Endometrium (tissue), 2 donors: ENCODE measurements around the gene AUNIP.

Source experiments
- FAIRE-seq: peaks from 2 replicates; lab custom pipeline; 2012; peaks lifted over from hg19 to GRCh38; lab: Jason Lieb, UNC
- donor health status: control.
- donor health status: control.

The AUNIP gene

DNA sequence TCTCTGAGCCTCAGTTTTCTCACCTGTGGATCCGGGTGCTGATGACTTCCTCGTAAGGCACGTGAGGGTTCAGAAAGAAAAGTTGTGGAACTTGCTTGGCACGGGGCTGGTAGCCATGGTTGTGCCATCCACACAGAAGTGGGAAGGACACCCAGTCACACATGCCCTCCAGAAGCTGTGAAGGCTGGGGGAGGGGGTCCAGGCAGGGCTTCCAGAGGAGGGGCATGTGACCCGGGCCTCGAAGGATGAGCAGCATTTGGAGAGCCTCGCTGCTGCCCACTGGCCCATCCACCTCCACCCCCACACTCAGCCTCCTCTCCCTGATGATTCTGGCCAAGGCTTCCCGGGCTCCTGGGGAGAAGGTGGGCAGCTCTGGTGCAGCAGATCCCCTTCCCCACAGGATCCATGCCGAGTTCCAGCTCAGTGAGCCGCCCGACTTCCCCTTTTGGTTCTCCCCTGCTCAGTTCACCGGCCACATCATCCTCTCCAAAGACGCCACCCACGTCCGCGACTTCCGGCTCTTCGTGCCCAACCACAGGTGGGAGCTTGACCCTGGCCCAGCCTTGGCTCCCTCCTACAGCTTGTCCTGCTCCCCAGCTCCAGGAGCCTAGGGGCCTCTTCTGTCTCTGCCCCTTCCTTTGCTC lies 49.9 kb downstream of the AUNIP start:
- FAIRE-seq, result no peak

DNA sequence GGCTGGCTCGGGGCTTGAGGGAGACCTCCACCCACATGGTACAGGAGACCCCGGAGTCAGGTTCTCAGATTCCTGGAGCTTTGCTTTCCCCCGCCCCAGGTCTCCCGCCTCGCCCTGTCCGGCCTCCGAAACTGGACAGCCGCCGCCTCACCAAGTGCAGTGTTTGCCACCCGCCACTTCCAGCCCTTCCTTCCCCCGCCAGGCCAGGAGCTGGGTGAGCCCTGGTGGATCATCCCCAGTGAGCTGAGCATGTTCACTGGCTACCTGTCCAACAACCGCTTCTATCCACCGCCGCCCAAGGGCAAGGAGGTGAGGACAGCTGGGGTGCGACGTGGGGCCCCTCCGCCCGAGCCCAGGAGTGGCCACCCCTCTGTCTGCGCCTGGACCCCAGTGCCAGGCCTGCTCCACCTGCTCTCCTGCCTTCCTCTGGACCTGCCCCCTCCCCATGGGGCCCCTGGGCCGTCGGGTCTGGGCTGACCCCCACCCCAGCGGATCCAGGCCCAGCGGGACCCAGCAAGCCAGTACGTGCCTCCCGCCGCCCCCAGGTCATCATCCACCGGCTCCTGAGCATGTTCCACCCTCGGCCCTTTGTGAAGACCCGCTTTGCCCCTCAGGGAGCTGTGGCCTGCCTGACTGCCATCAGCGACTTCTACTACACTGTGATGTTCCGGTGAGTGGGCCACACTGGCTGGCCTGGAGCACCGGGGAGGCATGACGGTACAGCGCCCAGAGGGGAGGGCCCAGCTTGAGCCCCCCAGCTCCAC lies 50.6 kb downstream of the AUNIP start:
- FAIRE-seq, result no peak

DNA sequence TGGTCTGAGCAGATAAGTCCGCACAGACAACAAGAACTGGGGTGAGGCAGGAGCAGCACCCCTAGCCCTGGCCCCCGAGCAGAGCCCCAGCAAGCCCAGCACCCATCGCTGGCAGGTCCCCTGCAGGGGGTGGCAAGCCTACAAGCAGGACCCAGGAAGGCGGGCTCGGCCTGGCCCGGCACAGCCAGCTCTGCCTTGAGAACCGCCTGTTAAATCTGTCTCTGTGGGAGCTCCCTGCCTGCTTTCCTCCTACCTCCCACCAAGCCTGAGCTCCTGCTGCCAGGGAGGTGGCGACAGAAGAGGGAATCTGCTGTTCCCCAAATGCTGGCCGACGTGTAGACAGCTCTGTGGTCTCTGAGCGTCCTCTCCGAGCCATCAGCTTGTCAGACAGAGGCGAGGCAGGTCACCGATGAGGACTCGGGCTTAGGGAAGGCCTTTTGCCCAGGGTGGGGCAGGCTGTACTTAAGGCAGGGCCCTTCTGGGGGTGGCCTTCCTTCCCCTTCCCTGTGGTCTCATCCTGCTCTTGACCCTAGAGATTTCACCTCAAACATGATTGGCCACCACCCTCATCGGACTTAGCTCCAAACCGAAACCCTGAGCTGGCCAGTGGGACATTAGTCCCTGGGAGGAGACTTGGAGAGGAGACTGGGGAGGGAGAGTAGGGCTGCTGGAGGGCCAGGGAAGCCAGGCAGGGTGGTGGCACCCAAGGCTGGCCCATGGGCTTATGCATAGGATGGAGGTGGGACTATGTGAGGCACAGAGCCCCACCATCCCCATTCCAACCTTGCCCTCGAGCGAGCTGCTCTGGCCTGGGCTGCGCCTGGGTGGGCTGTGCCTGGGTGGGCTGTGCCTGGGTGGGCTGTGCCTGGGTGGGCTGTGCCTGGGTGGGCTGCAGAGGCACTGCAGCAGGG lies 51.5 kb downstream of the AUNIP start:
- no peak for FAIRE-seq

DNA sequence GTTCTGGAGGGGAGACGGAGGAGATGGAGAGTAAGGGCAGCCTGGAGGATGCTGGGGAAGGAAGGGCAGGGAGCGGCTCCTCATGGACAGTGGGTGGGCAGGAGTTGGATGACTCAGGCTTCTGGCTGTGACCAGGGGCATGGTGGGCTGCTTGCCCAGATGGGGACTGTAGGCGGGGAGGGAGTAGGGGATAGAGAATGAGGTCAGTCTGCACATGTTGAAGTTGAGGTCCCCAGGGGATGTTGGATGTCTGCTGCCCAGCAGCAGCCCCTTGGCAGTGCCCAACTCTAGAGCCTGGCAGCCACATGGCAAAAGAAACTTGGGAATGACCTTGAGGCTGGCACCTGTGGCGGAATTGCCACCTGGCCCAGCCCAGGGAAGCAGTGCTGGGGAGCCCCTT lies 52.8 kb downstream of the AUNIP start:
- no peak for FAIRE-seq

DNA sequence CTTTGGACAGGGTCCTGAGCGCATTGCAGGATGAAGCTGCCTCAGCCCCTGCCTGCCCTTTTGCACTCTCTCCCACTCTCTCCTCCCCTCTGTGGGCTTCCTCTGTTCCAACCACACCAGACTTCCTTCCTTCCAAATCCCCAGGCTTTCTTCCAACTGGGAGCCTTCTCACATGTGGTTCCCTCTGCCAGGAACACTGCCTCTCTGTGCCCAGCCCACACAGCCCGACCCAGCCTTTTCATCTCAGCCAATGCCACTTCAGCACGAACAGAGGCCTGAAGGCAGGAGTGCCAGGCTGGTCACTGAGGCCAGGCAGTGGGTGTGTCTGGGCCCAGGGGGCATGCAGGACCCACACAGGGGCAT lies 53.4 kb downstream of the AUNIP start:
- no peak for FAIRE-seq

DNA sequence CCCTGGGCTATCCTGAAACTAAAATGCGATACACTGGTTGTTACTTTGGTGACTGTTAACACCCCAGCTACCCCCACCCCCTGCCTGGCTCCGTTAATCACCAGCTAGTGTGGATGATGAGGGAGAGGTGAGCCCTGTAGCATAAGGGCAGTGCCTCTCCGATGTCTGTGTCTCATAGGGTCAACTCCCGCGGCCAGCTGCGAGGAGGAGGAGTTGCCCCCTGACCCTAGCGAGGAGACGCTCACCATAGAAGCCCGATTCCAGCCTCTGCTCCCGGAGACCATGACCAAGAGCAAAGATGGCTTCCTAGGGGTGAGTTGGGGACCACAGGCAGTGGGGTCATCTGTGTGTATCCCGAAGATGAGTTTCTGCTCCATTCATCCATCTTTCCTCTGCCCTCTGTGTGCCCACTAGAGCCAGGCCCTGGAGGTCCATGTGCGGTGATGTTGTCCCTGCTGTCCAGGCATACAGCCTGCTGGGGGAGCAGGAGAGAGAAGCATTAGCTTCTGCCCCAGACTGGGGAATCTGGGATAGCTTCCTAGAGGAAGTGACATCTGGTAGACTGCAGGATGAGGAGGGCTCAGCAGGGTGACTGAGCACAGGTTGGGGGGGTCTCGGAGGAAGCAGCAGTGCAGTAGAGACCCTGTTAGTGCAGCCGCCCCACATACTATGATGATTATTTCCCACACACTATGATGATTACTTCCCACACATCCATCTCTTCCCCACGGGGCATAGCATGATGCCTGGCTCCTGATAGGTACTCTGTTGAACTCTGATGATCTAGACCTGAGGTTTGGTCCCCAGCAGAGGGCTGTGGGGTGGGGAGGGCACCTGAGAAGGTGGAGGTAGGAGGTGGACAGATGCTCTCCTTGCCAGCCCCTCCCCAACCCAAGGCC lies 54.0 kb downstream of the AUNIP start:
- FAIRE-seq, result no peak

DNA sequence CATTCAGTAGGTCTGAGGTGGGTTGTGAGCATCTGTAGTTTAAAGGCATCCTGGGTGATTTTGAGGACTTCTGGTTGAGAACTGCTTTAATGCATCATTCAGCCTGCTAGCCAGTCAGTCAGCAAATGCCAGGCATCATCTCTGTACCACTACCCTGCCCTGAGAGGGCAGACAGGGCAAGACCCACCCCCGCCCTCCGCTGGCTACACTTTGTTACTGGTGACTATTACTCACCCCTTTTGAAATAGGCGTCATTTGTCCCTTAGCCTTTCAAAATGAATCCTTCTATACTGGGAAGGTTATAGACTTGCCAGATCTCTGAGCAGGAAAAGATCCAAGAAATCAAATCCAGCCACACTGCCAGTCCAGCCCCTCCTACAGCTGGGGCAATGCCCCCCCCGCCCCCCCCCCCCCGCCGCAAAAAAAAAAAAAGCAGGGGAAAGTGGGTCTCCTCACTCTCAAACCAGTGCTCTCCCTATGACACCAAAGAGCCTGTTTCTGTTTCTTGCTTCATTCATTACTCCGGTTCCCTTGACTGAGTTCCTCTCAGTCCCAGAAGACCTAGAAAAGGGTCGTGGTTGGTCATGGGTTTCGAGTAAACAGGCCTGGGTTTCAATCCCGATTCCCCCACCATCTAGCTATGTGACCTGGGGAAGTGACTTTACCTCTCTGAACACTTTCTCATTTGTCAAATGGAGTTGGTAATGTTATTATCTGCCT lies 54.9 kb downstream of the AUNIP start:
- FAIRE-seq, result no peak

DNA sequence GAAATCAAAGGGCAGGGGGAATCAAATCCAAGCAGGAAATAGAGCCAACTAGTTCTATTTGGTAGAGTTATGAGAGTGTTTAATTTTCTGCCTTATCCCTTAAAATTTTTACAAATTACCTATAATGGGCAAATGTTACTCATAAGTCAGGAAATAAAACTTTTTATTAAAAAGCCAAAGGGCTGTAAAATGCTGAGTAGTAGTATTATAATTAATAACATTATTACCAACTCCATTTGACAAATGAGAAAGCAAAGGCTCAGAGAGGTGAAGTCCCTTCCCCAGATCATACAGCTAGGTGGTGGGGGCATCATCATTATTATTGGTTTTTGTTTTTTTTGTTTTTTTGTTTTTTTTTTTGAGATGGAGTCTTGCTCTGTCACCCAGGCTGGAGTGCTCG lies 55.9 kb downstream of the AUNIP start:
- FAIRE-seq, result no peak

DNA sequence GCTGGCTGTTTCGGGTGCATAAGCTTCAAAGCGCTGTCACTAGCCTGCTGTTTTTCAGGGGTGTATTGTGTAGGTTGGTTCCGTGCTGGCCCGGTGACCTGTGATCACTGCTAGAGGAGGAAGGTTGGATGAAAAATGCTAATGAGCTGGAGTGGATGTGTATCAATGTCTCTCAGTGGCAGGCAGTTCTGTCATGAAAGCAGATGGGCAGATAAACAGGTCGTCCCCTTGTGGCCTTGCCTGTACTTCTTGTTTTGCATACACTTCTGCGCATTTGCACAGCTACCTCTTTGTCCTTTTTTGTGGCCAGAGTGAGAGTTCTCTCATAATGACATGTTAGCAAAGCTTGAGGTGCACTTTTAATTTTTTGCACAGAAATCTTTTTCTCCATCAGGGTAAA lies 56.3 kb downstream of the AUNIP start:
- no peak for FAIRE-seq

DNA sequence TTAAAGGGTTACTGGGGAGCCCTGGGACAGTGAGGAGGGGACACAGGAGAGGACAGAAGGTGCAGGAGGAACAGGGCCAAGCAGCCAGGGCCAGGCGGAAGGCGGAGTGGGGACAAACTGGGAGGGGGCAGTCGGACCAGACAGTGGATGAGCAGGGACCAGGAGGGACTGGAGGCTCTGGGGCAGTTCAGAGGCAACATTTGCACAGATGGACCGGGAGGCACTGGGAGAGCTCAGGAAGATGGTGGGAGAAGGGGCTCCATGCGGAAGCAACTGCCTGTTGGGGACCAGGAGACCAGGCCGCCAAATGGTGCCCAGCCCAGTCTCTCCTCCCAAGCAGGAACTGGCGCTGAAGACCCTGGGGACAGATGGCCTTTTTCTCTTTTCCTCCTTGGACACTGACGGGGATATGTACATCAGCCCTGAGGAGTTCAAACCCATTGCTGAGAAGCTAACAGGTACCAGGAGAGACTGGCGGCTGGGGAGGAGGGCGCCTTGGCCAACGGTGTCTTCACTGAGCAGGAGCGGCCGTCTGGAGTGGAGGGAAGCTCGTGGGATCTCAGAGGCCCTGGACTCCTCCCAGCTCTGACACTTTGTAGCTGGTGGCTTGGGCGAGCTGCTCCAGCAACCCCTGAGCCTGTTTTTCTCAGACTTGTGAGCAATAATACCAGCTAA lies 58.4 kb downstream of the AUNIP start:
- FAIRE-seq, result no peak

DNA sequence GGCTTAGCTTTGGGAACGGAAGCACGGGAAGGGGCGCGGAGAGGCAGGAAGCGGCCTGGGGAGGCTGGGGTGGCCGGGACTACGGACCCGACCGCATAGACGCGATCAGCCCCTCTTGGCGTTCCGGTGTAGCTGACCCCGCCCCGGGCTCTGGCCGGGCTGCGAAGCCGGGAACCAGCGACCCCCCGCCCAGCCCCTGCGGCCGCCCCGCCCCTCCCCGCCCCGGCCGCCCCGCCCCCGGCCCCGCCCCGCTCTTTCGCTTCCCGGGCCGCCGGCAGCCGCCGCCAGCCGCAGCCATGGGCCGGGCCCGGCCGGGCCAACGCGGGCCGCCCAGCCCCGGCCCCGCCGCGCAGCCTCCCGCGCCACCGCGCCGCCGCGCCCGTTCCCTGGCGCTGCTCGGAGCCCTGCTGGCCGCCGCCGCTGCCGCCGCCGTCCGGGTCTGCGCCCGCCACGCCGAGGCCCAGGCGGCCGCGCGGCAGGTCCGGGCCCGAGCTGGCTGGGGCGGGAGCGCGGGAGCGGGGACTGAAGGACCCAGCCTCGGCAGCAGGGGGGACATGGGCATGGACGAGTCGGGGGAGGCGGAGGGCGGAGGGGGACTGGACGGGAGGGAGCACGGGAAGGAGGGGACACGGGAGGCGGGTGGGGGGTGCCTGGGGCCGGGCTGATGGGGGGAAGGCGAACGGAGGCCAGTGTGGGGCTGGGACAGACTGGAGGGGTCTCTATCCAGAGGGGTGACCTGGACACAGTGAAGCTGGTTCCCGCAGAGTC lies 59.1 kb downstream of the AUNIP start, which contains the start of gene SELENON:
TSS of gene SELENON (plus strand) at position 259 of the 768 bp plus-strand sequence. CDS start at position 297, 38 bp downstream.
- no peak for FAIRE-seq

DNA sequence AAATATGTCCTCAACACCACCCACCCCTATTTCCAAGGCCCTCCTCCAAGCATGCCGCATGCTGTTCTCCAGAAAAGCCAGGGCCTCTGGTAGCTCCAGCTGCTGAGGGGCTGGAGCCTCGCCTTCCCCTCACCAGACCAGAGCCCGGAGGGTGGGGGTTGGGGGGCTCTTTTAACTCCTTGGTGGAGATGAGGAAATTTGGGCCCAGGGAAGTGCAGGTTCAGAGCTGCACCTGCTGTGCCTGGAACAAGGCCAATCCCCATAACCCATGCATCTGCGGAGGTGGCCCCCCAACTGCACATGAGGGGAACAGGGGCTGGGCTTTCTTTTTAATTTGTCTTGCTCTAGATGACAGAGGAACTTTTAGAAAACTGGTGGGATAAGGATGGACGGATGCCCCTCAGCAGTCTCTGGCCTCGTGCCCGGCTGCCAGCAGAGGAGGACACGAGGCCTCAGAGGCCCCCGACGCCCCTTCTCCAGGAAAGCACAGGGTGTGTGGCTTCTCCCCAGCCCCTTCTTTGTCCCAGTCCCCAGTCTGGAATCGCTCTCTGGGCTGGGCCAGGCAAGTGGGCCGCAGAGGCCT lies 59.8 kb downstream of the AUNIP start:
- no peak for FAIRE-seq

DNA sequence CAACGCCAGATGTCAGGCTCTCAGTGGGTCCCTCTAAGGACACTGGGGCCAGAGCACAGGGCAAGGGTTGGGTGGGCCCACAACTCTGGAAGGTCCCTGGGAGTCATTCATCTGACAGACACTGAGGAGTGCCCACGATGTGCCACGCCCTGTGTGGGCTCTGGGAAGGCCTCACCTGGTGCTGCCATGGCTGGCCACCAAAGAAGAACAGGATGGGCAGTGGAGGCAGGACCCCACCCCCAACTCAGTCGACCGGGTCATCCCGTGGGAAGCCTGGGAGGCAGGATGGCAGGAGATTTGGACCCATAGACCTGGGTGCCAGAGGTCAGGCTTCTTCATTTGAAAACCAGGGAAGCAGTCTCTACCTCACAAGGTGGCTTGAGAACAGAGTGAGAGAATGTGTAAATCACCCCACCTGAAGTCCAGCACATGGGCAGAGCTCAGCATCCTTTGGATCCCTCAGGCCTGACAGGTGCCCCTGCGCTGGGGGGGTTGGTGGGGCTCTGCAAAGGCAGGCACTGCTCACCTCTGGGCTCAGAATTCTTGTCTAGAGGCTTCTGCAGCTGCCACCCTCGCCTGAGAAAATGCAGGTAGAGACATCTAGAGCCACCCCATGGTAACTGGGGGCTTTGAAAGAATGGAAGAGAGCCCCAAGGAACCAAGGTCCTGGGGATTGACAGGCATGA lies 60.4 kb downstream of the AUNIP start:
- no peak for FAIRE-seq

DNA sequence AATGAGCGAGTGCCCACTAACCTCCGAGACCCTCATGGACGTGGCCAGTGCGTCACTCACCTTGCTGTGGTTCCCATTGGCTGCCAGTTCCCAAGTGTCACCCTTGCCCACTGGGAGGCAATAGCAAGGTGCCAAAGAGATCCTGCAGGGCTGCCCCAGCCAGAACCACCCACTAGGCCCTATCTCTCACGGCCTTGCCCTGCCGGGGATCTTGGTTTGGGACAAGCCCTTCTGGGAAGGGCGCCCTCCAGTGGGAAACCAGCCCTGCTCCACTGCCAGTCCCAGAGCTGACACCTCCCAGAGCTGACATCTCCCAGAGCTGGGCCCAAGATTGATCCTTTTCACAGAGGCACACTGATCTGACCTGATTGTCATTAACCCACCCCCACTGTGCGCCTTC lies 61.3 kb downstream of the AUNIP start:
- no peak for FAIRE-seq

DNA sequence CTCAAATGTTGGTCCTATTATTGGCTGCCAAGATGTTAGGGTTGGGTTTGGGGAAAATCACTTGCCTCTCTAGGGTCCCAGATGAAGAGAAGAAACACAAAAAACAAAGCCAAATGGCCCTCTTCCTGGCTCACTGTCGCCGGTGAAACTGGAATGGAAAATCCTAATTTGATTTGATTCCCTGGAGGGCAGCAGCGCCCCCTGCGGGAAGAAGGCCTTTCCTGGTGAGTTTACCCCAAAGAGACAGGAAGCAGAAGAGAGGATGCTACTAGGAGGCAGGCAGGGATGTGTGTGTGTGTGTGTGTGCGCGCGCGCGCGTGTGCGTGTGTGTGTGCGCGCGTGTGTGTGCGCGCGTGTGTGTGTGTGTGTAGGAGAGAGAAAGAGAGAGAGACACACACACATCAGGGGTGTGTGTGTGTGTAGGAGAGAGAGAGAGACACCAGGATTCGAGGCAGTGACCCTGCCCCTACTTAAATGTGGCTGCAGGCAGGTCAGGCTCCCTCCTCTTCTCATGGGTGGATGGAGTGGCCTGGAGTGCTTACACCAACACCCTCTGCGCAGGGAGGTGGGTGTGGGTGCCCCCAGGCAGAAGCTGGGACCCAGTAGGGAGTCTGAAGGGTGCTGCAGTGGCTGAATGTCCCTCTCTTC lies 62.3 kb downstream of the AUNIP start:
- FAIRE-seq, result peak; percentile 57

DNA sequence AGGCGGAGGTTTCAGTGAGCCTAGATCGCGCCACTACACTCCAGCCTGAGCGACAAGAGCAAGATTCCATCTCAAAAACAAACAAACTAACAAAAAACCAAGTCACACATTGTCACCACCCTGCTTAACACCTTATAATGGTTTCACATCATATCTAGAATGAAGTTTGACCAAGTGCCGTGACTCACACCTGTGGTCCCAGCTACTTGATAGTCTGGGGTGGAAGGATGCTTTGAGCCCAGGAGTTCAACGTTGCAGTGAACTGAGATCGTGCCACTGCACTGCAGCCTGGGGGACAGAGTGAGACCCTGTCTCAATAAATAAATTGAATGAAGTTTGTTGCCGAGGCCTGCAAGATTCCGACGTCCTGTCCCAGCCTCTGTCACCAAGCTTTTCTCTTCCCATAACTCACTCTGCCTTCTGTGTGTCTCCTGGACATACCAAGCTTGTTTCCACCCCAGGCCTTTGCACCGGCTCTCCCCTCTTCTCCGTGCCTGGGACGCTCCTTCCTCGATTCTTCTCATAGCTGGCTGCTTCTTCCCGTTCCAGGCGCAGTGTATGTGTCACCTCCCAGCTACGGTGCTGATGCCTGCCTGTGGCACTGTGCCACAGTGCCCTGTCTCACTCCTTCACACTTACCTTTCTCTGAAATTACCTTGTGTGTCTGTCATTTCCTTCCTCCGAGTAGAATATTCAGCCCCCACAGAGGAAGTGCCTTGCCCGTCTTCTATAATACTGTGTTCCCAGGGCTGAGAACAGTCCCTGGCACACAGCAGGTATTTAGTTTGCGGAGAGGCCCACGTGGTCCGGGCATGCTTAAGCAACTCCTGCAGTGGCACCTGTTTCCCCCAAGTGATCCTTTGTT lies 63.1 kb downstream of the AUNIP start:
- no peak for FAIRE-seq

DNA sequence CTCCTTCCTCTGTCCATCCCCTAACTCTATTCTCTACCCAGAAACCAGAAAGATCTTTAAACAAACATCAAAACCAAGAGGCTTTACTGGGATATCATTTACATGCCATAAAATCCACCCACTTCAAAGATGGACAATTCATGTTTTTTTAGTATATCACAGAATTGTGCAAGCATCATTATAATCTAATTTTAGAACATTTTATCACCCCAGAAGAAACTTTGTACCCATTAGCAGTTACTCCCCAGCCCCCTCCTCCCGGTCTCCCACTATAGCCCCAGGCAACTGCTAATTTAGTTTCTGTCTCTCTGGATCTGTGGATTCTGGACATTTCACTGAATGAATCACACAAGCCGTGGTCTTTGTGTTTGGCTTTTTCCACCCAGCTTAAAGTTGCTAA lies 64.0 kb downstream of the AUNIP start:
- FAIRE-seq, result no peak
